Astrocyte (in vitro differentiated cells and primary cell): ENCODE results near the gene ELFN2. TPM values are rescaled to one million over a fixed set of nuclear protein-coding genes. Genes with fewer than 3 reads are reported as not detected.

Experiments
- DNase-seq: peaks from one replicate; pipeline ENCODE4 v3.0.0-alpha.2; 2010; ENCODE audit warnings: low read depth
- FAIRE-seq: peaks from 2 replicates; lab custom pipeline; 2011; peaks lifted over from hg19 to GRCh38; lab: Jason Lieb, UNC
- H2AFZ ChIP-seq: 2 replicates; pipeline ENCODE4 v1.6.0; 2012; ENCODE audit warnings: low read depth, low read length, inconsistent platforms
- H3K27ac ChIP-seq: 2 replicates; pipeline ENCODE4 v1.5.1; 2011; ENCODE audit warnings: low read depth, low read length, inconsistent platforms
- H3K27me3 ChIP-seq: 2 replicates; pipeline ENCODE4 v1.6.0; 2011; ENCODE audit warnings: low read length, inconsistent platforms; ENCODE audit not compliant: insufficient read depth
- H3K36me3 ChIP-seq: 2 replicates; pipeline ENCODE4 v1.5.1; 2011; ENCODE audit warnings: low read length, inconsistent platforms; ENCODE audit not compliant: insufficient read depth
- H3K4me1 ChIP-seq: 2 replicates; pipeline ENCODE4 v1.5.1; 2011; ENCODE audit warnings: low read length, inconsistent platforms; ENCODE audit not compliant: insufficient read depth
- H3K4me2 ChIP-seq: 2 replicates; pipeline ENCODE4 v1.6.0; 2012; ENCODE audit warnings: low read length, inconsistent platforms
- H3K4me3 ChIP-seq: 2 replicates; pipeline ENCODE4 v1.5.1; 2011; ENCODE audit warnings: low read depth, mild to moderate bottlenecking, low read length, inconsistent platforms; ENCODE audit not compliant: insufficient read depth
- H3K79me2 ChIP-seq: 2 replicates; pipeline ENCODE4 v1.6.0; 2012; ENCODE audit warnings: mild to moderate bottlenecking, low read length, inconsistent platforms; ENCODE audit not compliant: insufficient read depth
- H3K9ac ChIP-seq: 2 replicates; pipeline ENCODE4 v1.6.0; 2012; ENCODE audit warnings: mild to moderate bottlenecking, low read length, inconsistent platforms
- H3K9me3 ChIP-seq: 2 replicates; pipeline ENCODE4 v1.5.1; 2012; ENCODE audit warnings: low read depth, mild to moderate bottlenecking, low read length, inconsistent platforms; ENCODE audit not compliant: insufficient read depth
- H4K20me1 ChIP-seq: 2 replicates; pipeline ENCODE4 v1.6.0; 2012; ENCODE audit warnings: low read length, inconsistent platforms; ENCODE audit not compliant: insufficient read depth
- H3K27ac Mint-ChIP-seq: one replicate; pipeline ENCODE4 v1.8.0; 2021; ENCODE audit warnings: mild to moderate bottlenecking, mixed read lengths; ENCODE audit not compliant: unreplicated experiment
- H3K27me3 Mint-ChIP-seq: one replicate; pipeline ENCODE4 v1.8.0; 2021; ENCODE audit warnings: low read depth, mixed read lengths; ENCODE audit not compliant: unreplicated experiment
- H3K36me3 Mint-ChIP-seq: one replicate; pipeline ENCODE4 v1.8.0; 2021; ENCODE audit warnings: low read depth, mixed read lengths; ENCODE audit not compliant: unreplicated experiment
- H3K4me1 Mint-ChIP-seq: one replicate; pipeline ENCODE4 v1.8.0; 2021; ENCODE audit warnings: low read depth, mixed read lengths; ENCODE audit not compliant: unreplicated experiment
- H3K4me3 Mint-ChIP-seq: one replicate; pipeline ENCODE4 v1.8.0; 2021; ENCODE audit warnings: mild to moderate bottlenecking, moderate library complexity, mixed read lengths; ENCODE audit not compliant: unreplicated experiment
- H3K9me3 Mint-ChIP-seq: one replicate; pipeline ENCODE4 v1.8.0; 2021; ENCODE audit warnings: mild to moderate bottlenecking, mixed read lengths; ENCODE audit not compliant: unreplicated experiment
- EZH2 ChIP-seq: IDR thresholded peaks from 2 replicates; pipeline ENCODE4 v1.6.1; 2012; ENCODE audit warnings: mild to moderate bottlenecking, low read length, inconsistent platforms; ENCODE audit not compliant: insufficient read depth
- total RNA-seq: library from RNA; stranded (reverse); gene quantifications from 2 replicates; pipeline ENCODE4 v1.2.1, GENCODE V29; 2021
- TF ChIP-seq, protein P1 (sequence below): IDR thresholded peaks from 2 replicates; pipeline ENCODE4 v1.5.1; 2011; ENCODE audit warnings: low read depth, mild to moderate bottlenecking, inconsistent platforms, low read length, moderate library complexity; ENCODE audit not compliant: insufficient read depth

ELFN2 gene
- total RNA-seq, 1 donor from 2014 or later = 2.8 TPM

GRCh38 chr22:37334461-37334858 is 92.8 kb downstream of the ELFN2 start:
- Mint-ChIP-seq H3K4me1 (peaks cover 10% of the 10 kb centered on the region), H3K4me3 (no peak overlapping the region), H3K27me3 (peaks cover 51% of the 10 kb centered on the region), H3K36me3 (no peaks in the 10 kb centered on the region), H3K9me3 (no peaks in the 10 kb centered on the region), H3K27ac (no peak overlapping the region)
- Histone ChIP-seq H3K9me3 (no peaks in the 10 kb centered on the region), H3K9ac (no peak overlapping the region), H3K4me2 (peak overlapping the region; percentile 75), H3K79me2 (no peaks in the 10 kb centered on the region), H3K36me3 (no peaks in the 10 kb centered on the region), H2AFZ (peak overlapping the region; percentile 10), H3K4me3 (peak overlapping the region; percentile 17), H4K20me1 (no peaks in the 10 kb centered on the region), H3K4me1 (peaks cover 50% of the 10 kb centered on the region), H3K27ac (no peak overlapping the region), H3K27me3 (peaks cover 10% of the 10 kb centered on the region)
- FAIRE-seq = no peak
- TF ChIP-seq EZH2 = peak; percentile 88
- TF ChIP-seq, protein P1, sequence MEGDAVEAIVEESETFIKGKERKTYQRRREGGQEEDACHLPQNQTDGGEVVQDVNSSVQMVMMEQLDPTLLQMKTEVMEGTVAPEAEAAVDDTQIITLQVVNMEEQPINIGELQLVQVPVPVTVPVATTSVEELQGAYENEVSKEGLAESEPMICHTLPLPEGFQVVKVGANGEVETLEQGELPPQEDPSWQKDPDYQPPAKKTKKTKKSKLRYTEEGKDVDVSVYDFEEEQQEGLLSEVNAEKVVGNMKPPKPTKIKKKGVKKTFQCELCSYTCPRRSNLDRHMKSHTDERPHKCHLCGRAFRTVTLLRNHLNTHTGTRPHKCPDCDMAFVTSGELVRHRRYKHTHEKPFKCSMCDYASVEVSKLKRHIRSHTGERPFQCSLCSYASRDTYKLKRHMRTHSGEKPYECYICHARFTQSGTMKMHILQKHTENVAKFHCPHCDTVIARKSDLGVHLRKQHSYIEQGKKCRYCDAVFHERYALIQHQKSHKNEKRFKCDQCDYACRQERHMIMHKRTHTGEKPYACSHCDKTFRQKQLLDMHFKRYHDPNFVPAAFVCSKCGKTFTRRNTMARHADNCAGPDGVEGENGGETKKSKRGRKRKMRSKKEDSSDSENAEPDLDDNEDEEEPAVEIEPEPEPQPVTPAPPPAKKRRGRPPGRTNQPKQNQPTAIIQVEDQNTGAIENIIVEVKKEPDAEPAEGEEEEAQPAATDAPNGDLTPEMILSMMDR = no peak
- no peak for DNase-seq

DNA sequence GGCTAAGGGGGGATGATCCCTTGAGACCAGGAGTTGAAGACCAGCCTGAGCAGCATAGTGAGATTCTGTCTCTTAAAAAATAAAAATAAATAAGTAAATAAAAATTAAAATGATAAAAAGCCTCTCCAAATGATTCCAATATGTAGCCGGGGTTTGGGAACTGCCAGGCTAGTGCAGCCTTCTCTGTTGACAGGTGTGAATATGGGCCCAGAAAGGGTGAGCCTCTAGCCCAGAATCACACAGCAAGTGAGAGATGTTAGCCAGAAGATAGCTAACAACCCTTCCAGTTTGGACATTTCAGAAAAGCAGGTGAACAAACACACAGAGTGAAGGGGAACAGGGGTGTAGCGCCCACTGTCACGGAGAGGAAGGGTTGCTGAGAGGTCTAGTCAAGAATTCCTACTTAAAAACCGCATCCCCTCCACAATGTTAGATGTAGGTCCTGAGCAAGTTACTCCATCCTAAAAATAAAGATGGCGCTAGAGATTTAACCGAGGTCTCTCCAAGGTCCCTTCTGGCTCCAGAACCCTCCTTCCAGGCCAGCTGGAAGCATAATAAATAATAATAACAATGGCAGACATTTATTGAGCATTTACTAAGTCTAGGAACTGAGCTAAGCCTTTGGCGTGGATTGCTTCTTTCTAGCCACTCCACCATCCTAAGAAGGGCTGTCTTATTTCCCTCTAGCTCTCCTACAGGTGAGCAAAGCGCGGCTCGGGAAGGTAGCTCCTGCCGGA is 93.4 kb downstream of the ELFN2 start:
- H3K4me3 Mint-ChIP-seq = no peak overlapping the region
- H3K4me1 Mint-ChIP-seq = peaks cover 10% of the 10 kb centered on the region
- FAIRE-seq (no peak), DNase-seq (no peak)
- Histone ChIP-seq H3K9me3 (no peaks in the 10 kb centered on the region), H3K9ac (no peak overlapping the region), H3K27me3 (peaks cover 10% of the 10 kb centered on the region), H3K4me1 (peaks cover 54% of the 10 kb centered on the region), H3K27ac (no peak overlapping the region), H3K4me2 (peak overlapping the region; percentile 75), H2AFZ (peak overlapping the region; percentile 10), H3K4me3 (peak overlapping the region; percentile 17), H3K36me3 (no peaks in the 10 kb centered on the region), H4K20me1 (no peaks in the 10 kb centered on the region), H3K79me2 (no peaks in the 10 kb centered on the region)
- TF ChIP-seq, protein P1 = no peak
- TF ChIP-seq EZH2 = no peak
- no peaks in the 10 kb centered on the region for H3K36me3 Mint-ChIP-seq
- H3K27me3 Mint-ChIP-seq = peaks cover 51% of the 10 kb centered on the region
- no peaks in the 10 kb centered on the region for H3K9me3 Mint-ChIP-seq
- peak overlapping the region; percentile 75 for H3K27ac Mint-ChIP-seq
